Embryonic facial prominence (tissue), 1 donor: ENCODE results near the gene SLC25A21.
"Not testable (repeated sequence)": the region's sequence is repeated elsewhere in the genome, so short reads cannot be mapped to it uniquely, and the experiment has no call there.

Source experiments
- DNase-seq: peaks from one replicate; pipeline ENCODE4 v3.0.0-alpha.2; 2016; ENCODE audit errors: extremely low spot score

SLC25A21 gene

GRCh38 chr14:36941783-36942521 lies 230.5 kb downstream of the SLC25A21 start:
- peak; percentile 60 for DNase-seq

GRCh38 chr14:36940476-36940875 lies 231.9 kb downstream of the SLC25A21 start:
- no peak for DNase-seq

DNA sequence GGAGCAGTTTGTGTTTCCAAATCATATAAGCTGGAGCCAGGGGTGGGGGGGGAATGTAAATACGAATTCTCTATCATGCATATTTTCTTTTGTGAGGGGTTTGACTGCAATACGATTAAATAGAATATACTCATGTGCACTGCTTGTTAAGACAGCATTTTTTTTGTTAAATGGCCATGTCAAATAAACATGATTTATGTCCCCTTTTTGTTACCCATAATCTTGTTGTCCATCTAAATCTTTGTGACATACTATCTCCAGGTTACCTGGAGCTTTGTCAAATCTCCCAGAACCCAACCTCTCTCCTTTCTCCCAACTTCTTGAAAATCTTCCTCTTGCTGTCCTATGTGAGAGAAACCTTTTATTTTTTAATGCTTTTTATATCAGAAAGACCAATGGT lies 233.1 kb downstream of the SLC25A21 start:
- DNase-seq, result no peak

DNA sequence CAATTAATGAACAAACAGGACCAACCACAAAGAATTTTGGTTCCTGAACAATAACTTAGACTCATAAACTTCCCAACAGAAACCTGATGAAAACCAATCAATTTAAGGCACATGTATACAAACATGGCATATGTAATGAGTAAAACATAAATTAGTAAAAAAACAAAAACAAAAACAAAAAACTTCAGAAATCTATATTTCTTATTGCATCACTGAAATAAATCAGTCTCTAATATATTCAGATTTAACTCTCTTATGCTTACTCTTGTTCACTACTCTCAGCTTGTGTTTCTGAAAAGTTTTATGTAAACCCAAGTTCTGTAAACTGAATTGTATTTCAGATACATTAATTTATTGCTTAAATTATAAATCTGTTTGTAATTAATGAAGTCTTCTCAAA lies 233.7 kb downstream of the SLC25A21 start:
- DNase-seq, result no peak

- DNase-seq, result no peak
Observed at GRCh38 chr14:36935976-36936678, 236.3 kb downstream of the SLC25A21 start.

GRCh38 chr14:36934304-36934703 lies 238.1 kb downstream of the SLC25A21 start:
- no peak for DNase-seq

DNA sequence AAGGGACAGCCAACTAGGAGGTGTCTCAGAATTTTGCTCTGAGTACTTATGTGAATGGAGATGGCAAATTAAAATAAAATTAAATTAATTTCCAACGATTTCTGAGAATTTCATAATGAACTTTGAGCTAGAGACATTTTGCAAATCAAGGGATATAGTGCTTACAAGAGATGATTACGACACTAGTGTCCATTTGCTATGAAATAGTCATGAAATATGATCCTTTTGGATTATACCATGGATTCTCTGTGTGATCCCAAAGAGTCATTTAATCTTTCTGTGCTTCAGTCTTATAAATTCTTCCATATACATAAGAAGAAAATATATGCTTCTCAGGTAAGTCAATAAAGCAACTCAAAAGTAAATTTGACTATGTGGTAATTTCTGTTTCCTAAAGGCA lies 240.6 kb downstream of the SLC25A21 start:
- no peak for DNase-seq

DNA sequence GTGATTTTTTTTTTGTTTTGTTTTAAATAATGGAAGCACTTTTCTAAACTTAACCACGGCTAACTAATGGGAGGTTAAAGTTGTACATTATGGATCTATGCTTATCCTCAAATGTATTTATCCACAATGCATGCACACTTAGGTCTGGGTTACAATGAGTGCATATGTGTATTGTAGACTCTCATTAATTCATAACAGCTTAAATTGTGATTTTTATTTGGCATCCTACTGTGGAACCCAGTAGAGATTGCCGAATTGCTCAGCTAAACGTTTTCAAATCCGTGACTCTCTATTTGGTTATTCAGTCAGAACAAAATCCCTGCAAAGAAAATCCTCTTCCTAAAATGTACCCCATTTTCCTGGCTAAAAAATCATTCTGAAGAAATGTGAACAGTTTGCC lies 244.0 kb downstream of the SLC25A21 start:
- no peak for DNase-seq

- DNase-seq, result no peak
Observed at GRCh38 chr14:36925094-36925493, 247.3 kb downstream of the SLC25A21 start.

DNA sequence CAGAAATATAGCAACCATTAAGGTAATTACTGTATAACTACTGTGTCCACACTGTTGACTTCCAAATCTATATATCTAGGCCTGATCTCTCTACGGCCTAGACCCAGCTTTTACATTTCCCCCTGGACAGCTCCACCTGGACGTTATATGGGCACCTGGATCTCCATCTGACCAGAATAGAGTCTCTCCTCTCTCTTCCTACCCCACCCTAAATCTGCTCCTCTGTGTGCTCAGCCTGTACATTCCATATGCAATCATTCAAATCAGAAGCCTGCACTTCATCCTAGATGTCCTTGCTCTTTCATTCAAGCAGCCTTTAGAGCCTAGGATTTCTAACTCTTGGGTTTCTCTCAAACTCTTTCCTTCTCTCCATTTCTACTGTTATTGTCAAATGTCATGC lies 255.7 kb downstream of the SLC25A21 start:
- no peak for DNase-seq

DNA sequence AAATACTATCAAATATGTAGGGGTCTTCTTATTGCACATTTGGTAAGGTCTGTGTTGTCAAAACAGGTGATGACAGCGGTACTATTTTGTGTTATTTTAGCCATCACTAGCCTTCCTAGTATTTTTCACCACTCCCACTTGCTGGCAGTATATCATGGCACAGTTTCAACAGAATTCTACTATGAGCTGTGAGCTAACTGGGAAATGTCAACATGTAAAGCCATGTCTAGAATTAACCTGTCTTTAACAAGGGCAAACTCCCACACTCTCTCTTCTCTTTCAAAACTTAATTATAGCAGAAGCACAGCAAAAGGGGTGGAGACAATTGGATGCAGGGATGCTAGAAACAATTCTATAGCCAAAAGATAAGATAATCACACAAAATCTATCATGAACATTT lies 257.3 kb downstream of the SLC25A21 start:
- no peak for DNase-seq

DNA sequence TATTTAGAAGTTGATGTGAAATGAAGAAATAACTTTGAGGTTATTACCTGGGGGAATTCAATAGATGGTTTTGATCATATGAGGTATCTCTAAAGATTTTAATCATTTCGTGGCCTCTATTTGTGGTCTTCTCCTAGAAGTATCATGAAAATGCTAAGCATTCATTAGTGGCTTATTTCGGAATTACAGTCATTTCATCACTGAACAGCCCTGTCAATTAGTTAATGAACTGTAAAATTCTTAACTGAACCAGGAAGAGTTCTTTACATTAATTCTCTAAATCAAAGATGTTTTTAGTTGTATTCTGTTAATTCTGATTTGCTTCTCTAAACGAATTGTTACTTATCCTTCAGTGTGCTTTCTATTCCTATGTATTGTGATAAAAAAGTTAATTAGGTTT lies 261.8 kb downstream of the SLC25A21 start:
- DNase-seq, result no peak

GRCh38 chr14:36905272-36905888 lies 267.0 kb downstream of the SLC25A21 start:
- DNase-seq, result no peak

GRCh38 chr14:36901861-36902260 lies 270.5 kb downstream of the SLC25A21 start:
- no peak for DNase-seq

- no peak for DNase-seq
Observed at GRCh38 chr14:36900846-36901245, 271.6 kb downstream of the SLC25A21 start.

DNA sequence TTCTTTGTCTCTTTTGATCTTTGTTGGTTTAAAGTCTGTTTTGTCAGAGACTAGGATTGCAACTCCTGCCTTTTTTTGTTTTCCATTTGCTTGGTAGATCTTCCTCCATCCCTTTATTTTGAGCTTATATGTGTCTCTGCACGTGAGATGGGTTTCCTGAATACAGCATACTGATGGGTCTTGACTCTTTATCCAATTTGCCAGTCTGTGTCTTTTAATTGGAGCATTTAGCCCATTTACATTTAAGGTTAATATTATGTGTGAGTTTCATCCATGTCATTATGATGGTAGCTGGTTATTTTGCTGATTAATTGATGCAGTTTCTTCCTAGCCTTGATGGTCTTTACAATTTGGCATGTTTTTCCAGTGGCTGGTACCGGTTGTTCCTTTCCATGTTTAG lies 276.1 kb downstream of the SLC25A21 start:
- DNase-seq, result not testable (repeated sequence)

DNA sequence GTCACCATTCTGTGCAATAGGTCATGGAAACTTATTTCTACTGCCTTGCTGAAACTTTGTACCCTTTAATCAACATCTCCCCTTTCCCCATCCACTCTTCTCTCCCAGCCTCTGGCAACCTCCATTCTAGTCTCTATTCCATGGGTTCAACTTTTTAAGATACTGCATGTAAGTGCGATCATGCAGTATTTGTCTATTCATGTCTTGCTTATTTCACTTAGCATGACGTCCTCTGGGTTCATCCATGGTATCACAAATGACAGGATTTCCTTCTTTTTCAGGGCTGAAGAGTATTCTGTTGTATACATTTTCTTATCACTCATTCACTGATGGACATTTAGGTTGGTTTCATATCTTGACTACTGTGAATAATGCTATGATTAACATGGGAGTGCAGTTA lies 288.4 kb downstream of the SLC25A21 start:
- DNase-seq, result no peak

DNA sequence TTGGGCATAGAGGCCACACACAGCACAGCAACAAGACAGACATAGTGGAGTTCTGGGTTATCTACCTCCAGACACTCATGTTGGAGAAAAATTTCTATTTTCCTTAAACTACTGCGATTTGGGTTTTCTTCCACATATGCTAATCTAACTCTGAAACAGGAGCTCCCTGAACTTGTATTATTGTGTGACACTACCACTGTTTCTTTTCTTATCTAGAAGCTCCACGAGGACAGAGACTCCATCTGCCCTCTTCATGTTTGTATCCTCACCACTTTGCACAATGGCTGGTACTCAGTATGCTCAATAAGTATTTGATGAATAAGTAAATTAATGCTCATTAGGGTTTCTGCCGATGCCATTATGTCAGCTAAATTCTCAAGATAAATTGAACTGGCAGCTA lies 292.1 kb downstream of the SLC25A21 start:
- no peak for DNase-seq

- no peak for DNase-seq
Observed at GRCh38 chr14:36879558-36879957, 292.8 kb downstream of the SLC25A21 start.

DNA sequence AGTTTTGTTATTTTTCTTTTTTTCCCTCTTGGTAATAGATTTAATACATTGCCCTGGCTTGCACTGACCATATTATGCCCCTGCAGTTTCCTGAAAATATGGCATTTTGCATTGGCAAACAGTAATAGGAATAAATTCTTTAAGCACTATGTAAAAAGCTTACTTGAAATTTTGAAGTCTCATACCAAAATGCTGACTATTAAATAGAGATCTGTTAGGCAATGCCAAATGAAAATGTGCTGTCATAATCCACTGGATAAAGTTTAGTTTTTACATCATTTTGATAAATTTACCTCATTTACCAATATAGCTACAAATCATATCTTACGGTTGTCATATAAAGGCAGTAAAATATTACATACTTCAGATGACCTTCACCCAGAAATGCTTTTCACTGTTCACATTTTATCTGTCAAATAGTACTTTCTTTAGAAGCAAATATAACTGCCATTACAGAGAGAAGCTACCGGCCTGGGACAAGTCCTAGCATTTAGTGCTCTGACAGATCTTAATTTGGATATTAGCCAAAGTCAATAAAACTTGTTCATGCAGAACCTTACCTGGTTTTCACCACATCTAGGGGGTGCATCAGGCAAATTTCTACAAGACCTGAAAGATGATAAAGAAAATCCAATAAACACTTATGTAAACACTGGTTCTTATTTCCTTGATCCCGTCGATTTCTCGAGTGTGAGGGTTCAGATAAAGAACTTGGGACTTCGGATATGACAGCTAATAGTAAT lies 297.8 kb downstream of the SLC25A21 start:
- no peak for DNase-seq

GRCh38 chr14:36870776-36871175 lies 301.6 kb downstream of the SLC25A21 start:
- no peak for DNase-seq

DNA sequence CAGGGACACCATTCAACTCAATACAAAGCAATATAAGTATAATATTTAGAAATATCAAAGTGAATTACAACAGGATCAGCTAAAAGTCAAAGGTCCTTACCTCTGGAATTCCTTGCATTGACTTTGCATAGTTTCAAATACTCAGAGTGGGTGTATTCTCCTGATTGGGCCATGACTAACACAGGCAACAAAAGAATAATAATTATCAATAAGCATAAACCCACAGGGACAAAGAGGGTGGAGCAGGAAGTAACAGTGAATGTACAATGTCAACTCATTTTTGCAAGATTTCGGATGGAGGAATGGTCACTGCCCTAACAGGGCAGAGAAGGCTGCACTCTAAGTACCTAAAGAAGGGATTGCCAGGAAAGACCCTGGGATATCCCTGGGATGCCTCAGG lies 303.3 kb downstream of the SLC25A21 start:
- no peak for DNase-seq
